ENCODE results near the gene C16orf74.

Gene C16orf74

GRCh38 chr16:85667841-85668413, 83.0 kb downstream of the C16orf74 start:
- H3K9me3 ChIP-seq (ENCODE audit: control insufficient read depth, insufficient read depth, low read length): no peaks in the 10 kb centered on the region
- no peak overlapping the region for H3K9ac ChIP-seq (ENCODE audit: low read depth, low read length)
- no peaks in the 10 kb centered on the region for H3K27me3 ChIP-seq (ENCODE audit: control insufficient read depth, insufficient read depth, low read length)
- no peak overlapping the region for H3K4me3 ChIP-seq (ENCODE audit: low read depth, low read length)
- peaks cover 97% of the 10 kb centered on the region for H3K36me3 ChIP-seq (ENCODE audit: control insufficient read depth, insufficient read depth, low read length)
- no peaks in the 10 kb centered on the region for H3K4me1 ChIP-seq (ENCODE audit: control insufficient read depth, insufficient read depth, low read length)
- H3K27ac ChIP-seq (ENCODE audit: low read depth, low read length): no peak overlapping the region

GRCh38 chr16:85667261-85667660, 83.6 kb downstream of the C16orf74 start:
- Histone ChIP-seq H3K4me3 (ENCODE audit: low read depth, low read length) (no peak overlapping the region), H3K36me3 (ENCODE audit: control insufficient read depth, insufficient read depth, low read length) (peaks cover 97% of the 10 kb centered on the region), H3K27me3 (ENCODE audit: control insufficient read depth, insufficient read depth, low read length) (no peaks in the 10 kb centered on the region), H3K9ac (ENCODE audit: low read depth, low read length) (no peak overlapping the region), H3K9me3 (ENCODE audit: control insufficient read depth, insufficient read depth, low read length) (no peaks in the 10 kb centered on the region), H3K4me1 (ENCODE audit: control insufficient read depth, insufficient read depth, low read length) (no peaks in the 10 kb centered on the region), H3K27ac (ENCODE audit: low read depth, low read length) (no peak overlapping the region)

GRCh38 chr16:85665929-85666328, 85.0 kb downstream of the C16orf74 start:
- Histone ChIP-seq H3K36me3 (ENCODE audit: control insufficient read depth, insufficient read depth, low read length) (peaks cover 99% of the 10 kb centered on the region), H3K4me3 (ENCODE audit: low read depth, low read length) (no peak overlapping the region)

GRCh38 chr16:85665373-85665740, 85.5 kb downstream of the C16orf74 start:
- H3K4me3 ChIP-seq (ENCODE audit: low read depth, low read length): no peak overlapping the region
- H3K27ac ChIP-seq (ENCODE audit: low read depth, low read length): no peak overlapping the region
- no peaks in the 10 kb centered on the region for H3K4me1 ChIP-seq (ENCODE audit: control insufficient read depth, insufficient read depth, low read length)
- H3K36me3 ChIP-seq (ENCODE audit: control insufficient read depth, insufficient read depth, low read length): peaks cover 97% of the 10 kb centered on the region
- no peaks in the 10 kb centered on the region for H3K9me3 ChIP-seq (ENCODE audit: control insufficient read depth, insufficient read depth, low read length)
- no peak overlapping the region for H3K9ac ChIP-seq (ENCODE audit: low read depth, low read length)
- no peaks in the 10 kb centered on the region for H3K27me3 ChIP-seq (ENCODE audit: control insufficient read depth, insufficient read depth, low read length)

More at GRCh38 chr16:85665929-85666328, 85.0 kb downstream of the C16orf74 start:
- Histone ChIP-seq H3K9me3 (ENCODE audit: control insufficient read depth, insufficient read depth, low read length) (no peaks in the 10 kb centered on the region), H3K27ac (ENCODE audit: low read depth, low read length) (no peak overlapping the region), H3K4me1 (ENCODE audit: control insufficient read depth, insufficient read depth, low read length) (no peaks in the 10 kb centered on the region), H3K9ac (ENCODE audit: low read depth, low read length) (no peak overlapping the region), H3K27me3 (ENCODE audit: control insufficient read depth, insufficient read depth, low read length) (no peaks in the 10 kb centered on the region)

- no peaks in the 10 kb centered on the region for H3K27me3 ChIP-seq (ENCODE audit: control insufficient read depth, insufficient read depth, low read length)
- peaks cover 97% of the 10 kb centered on the region for H3K36me3 ChIP-seq (ENCODE audit: control insufficient read depth, insufficient read depth, low read length)
- no peaks in the 10 kb centered on the region for H3K9me3 ChIP-seq (ENCODE audit: control insufficient read depth, insufficient read depth, low read length)
- H3K9ac ChIP-seq (ENCODE audit: low read depth, low read length): no peak overlapping the region
- H3K4me1 ChIP-seq (ENCODE audit: control insufficient read depth, insufficient read depth, low read length): no peaks in the 10 kb centered on the region
- H3K4me3 ChIP-seq (ENCODE audit: low read depth, low read length): no peak overlapping the region
- H3K27ac ChIP-seq (ENCODE audit: low read depth, low read length): no peak overlapping the region
Observed at GRCh38 chr16:85664580-85665372, 86.1 kb downstream of the C16orf74 start.

- Histone ChIP-seq H3K9ac (ENCODE audit: low read depth, low read length) (no peak overlapping the region), H3K27me3 (ENCODE audit: control insufficient read depth, insufficient read depth, low read length) (no peaks in the 10 kb centered on the region), H3K36me3 (ENCODE audit: control insufficient read depth, insufficient read depth, low read length) (peaks cover 97% of the 10 kb centered on the region), H3K4me1 (ENCODE audit: control insufficient read depth, insufficient read depth, low read length) (no peaks in the 10 kb centered on the region), H3K4me3 (ENCODE audit: low read depth, low read length) (no peak overlapping the region), H3K27ac (ENCODE audit: low read depth, low read length) (no peak overlapping the region), H3K9me3 (ENCODE audit: control insufficient read depth, insufficient read depth, low read length) (no peaks in the 10 kb centered on the region)
Observed at GRCh38 chr16:85663891-85664321, 87.0 kb downstream of the C16orf74 start.

GRCh38 chr16:85662976-85663830, 87.7 kb downstream of the C16orf74 start:
- peaks cover 97% of the 10 kb centered on the region for H3K36me3 ChIP-seq (ENCODE audit: control insufficient read depth, insufficient read depth, low read length)
- no peaks in the 10 kb centered on the region for H3K4me1 ChIP-seq (ENCODE audit: control insufficient read depth, insufficient read depth, low read length)
- no peak overlapping the region for H3K9ac ChIP-seq (ENCODE audit: low read depth, low read length)
- no peak overlapping the region for H3K4me3 ChIP-seq (ENCODE audit: low read depth, low read length)
- no peak overlapping the region for H3K27ac ChIP-seq (ENCODE audit: low read depth, low read length)
- H3K27me3 ChIP-seq (ENCODE audit: control insufficient read depth, insufficient read depth, low read length): no peaks in the 10 kb centered on the region
- no peaks in the 10 kb centered on the region for H3K9me3 ChIP-seq (ENCODE audit: control insufficient read depth, insufficient read depth, low read length)

GRCh38 chr16:85662482-85662812, 88.4 kb downstream of the C16orf74 start:
- Histone ChIP-seq H3K36me3 (ENCODE audit: control insufficient read depth, insufficient read depth, low read length) (peaks cover 97% of the 10 kb centered on the region), H3K9ac (ENCODE audit: low read depth, low read length) (no peak overlapping the region), H3K4me1 (ENCODE audit: control insufficient read depth, insufficient read depth, low read length) (no peaks in the 10 kb centered on the region), H3K27me3 (ENCODE audit: control insufficient read depth, insufficient read depth, low read length) (no peaks in the 10 kb centered on the region), H3K4me3 (ENCODE audit: low read depth, low read length) (no peak overlapping the region), H3K9me3 (ENCODE audit: control insufficient read depth, insufficient read depth, low read length) (no peaks in the 10 kb centered on the region), H3K27ac (ENCODE audit: low read depth, low read length) (no peak overlapping the region)

- H3K27me3 ChIP-seq (ENCODE audit: control insufficient read depth, insufficient read depth, low read length): no peaks in the 10 kb centered on the region
- peaks cover 97% of the 10 kb centered on the region for H3K36me3 ChIP-seq (ENCODE audit: control insufficient read depth, insufficient read depth, low read length)
- H3K9ac ChIP-seq (ENCODE audit: low read depth, low read length): no peak overlapping the region
- H3K4me3 ChIP-seq (ENCODE audit: low read depth, low read length): no peak overlapping the region
- H3K9me3 ChIP-seq (ENCODE audit: control insufficient read depth, insufficient read depth, low read length): no peaks in the 10 kb centered on the region
- no peaks in the 10 kb centered on the region for H3K4me1 ChIP-seq (ENCODE audit: control insufficient read depth, insufficient read depth, low read length)
- H3K27ac ChIP-seq (ENCODE audit: low read depth, low read length): no peak overlapping the region
Observed at GRCh38 chr16:85661740-85662481, 89.0 kb downstream of the C16orf74 start.

GRCh38 chr16:85660843-85661739, 89.8 kb downstream of the C16orf74 start:
- Histone ChIP-seq H3K4me1 (ENCODE audit: control insufficient read depth, insufficient read depth, low read length) (no peaks in the 10 kb centered on the region), H3K4me3 (ENCODE audit: low read depth, low read length) (no peak overlapping the region), H3K9ac (ENCODE audit: low read depth, low read length) (no peak overlapping the region), H3K27me3 (ENCODE audit: control insufficient read depth, insufficient read depth, low read length) (no peaks in the 10 kb centered on the region), H3K9me3 (ENCODE audit: control insufficient read depth, insufficient read depth, low read length) (no peaks in the 10 kb centered on the region), H3K27ac (ENCODE audit: low read depth, low read length) (no peak overlapping the region), H3K36me3 (ENCODE audit: control insufficient read depth, insufficient read depth, low read length) (peaks cover 97% of the 10 kb centered on the region)
